HEK293 (cell line): Measurements from ENCODE around the gene SLFN5.

Experiments used
- BCL11B ChIP-seq: fragments of 450-650 bp; formaldehyde crosslinking; IDR thresholded peaks from 2 replicates; pipeline ENCODE4 v1.5.1; 2016; ENCODE audit warnings: low read depth, missing biosample characterization, missing genetic modification characterization
- IKZF3 ChIP-seq: fragments of 450-650 bp; IDR thresholded peaks from 2 replicates; pipeline ENCODE4 v1.5.0; 2018; ENCODE audit warnings: missing biosample characterization, mild to moderate bottlenecking, missing genetic modification characterization, moderate library complexity
- INSM2 ChIP-seq: fragments of 450-650 bp; formaldehyde crosslinking; IDR thresholded peaks from 2 replicates; pipeline ENCODE4 v1.5.1; 2016; ENCODE audit warnings: missing biosample characterization, missing genetic modification characterization
- PBX3 ChIP-seq: sonication (generic); formaldehyde crosslinking; IDR thresholded peaks from 2 replicates; pipeline ENCODE4 v1.8.1; 2022; ENCODE audit warnings: mild to moderate bottlenecking, moderate library complexity, missing genetic modification reagents
- REPIN1 ChIP-seq: fragments of 450-650 bp; formaldehyde crosslinking; IDR thresholded peaks from 2 replicates; pipeline ENCODE4 v1.5.1; 2017; ENCODE audit warnings: missing biosample characterization, missing genetic modification characterization, low read depth
- SP2 ChIP-seq: fragments of 450-650 bp; formaldehyde crosslinking; IDR thresholded peaks from 2 replicates; pipeline ENCODE4 v1.5.1; 2016; ENCODE audit warnings: missing biosample characterization, missing genetic modification characterization
- ZBTB11 ChIP-seq: fragments of 450-650 bp; formaldehyde crosslinking; conservative IDR thresholded peaks from 2 replicates; pipeline ENCODE4 v1.5.1; 2016; ENCODE audit warnings: low read depth, missing biosample characterization, missing genetic modification characterization
- ZBTB20 ChIP-seq: fragments of 450-650 bp; formaldehyde crosslinking; IDR thresholded peaks from 2 replicates; pipeline ENCODE4 v1.5.1; 2016; ENCODE audit warnings: missing biosample characterization, missing genetic modification characterization
- ZBTB44 ChIP-seq: fragments of 450-650 bp; IDR thresholded peaks from 2 replicates; pipeline ENCODE4 v1.5.1; 2018; ENCODE audit warnings: missing biosample characterization, mild to moderate bottlenecking, missing genetic modification characterization
- ZNF112 ChIP-seq: fragments of 450-650 bp; formaldehyde crosslinking; IDR thresholded peaks from 2 replicates; pipeline ENCODE4 v1.5.0; 2017; ENCODE audit warnings: missing biosample characterization, missing genetic modification characterization
- ZNF114 ChIP-seq: fragments of 450-650 bp; formaldehyde crosslinking; IDR thresholded peaks from 2 replicates; pipeline ENCODE4 v1.5.0; 2017; ENCODE audit warnings: missing biosample characterization, missing genetic modification characterization
- ZNF148 ChIP-seq: fragments of 450-650 bp; formaldehyde crosslinking; IDR thresholded peaks from 2 replicates; pipeline ENCODE4 v1.5.0; 2017; ENCODE audit warnings: missing biosample characterization, missing genetic modification characterization, borderline replicate concordance
- ZNF23 ChIP-seq: fragments of 450-650 bp; formaldehyde crosslinking; IDR thresholded peaks from 2 replicates; pipeline ENCODE4 v1.5.1; 2016; ENCODE audit warnings: missing biosample characterization, missing genetic modification characterization, borderline replicate concordance
- ZNF24 ChIP-seq: fragments of 450-650 bp; formaldehyde crosslinking; IDR thresholded peaks from 2 replicates; pipeline ENCODE4 v1.5.1; 2016; ENCODE audit warnings: missing biosample characterization, missing genetic modification characterization
- ZNF248 ChIP-seq: fragments of 450-650 bp; formaldehyde crosslinking; IDR thresholded peaks from 2 replicates; pipeline ENCODE4 v1.5.1; 2017; ENCODE audit warnings: missing biosample characterization, missing genetic modification characterization
- ZNF274 ChIP-seq, 2 experiments: fragments of 200-500 bp in 1 of 2; fragments of 450-650 bp in 1 of 2; sonication (Bioruptor generic) in 1 of 2; formaldehyde crosslinking in 1 of 2; IDR thresholded peaks; 2 replicates each; pipeline versions ENCODE4 v1.5.1 to v1.6.1; 2014 to 2016; ENCODE audit warnings: borderline replicate concordance in 1 of 2, inconsistent platforms in 1 of 2, low read length in 1 of 2, missing biosample characterization in 1 of 2, missing genetic modification characterization in 1 of 2
- ZNF37A ChIP-seq: fragments of 450-650 bp; IDR thresholded peaks from 2 replicates; pipeline ENCODE4 v1.5.1; 2018; ENCODE audit warnings: missing biosample characterization, missing genetic modification characterization
- ZNF398 ChIP-seq: fragments of 450-650 bp; formaldehyde crosslinking; IDR thresholded peaks from 2 replicates; pipeline ENCODE4 v1.5.1; 2017; ENCODE audit warnings: missing biosample characterization, missing genetic modification characterization
- ZNF488 ChIP-seq: fragments of 450-650 bp; formaldehyde crosslinking; IDR thresholded peaks from 2 replicates; pipeline ENCODE4 v1.5.1; 2016; ENCODE audit warnings: missing biosample characterization, missing genetic modification characterization
- ZNF501 ChIP-seq: fragments of 450-650 bp; formaldehyde crosslinking; IDR thresholded peaks from 2 replicates; pipeline ENCODE4 v1.5.1; 2016; ENCODE audit warnings: missing biosample characterization, missing genetic modification characterization
- ZNF510 ChIP-seq: fragments of 450-650 bp; formaldehyde crosslinking; IDR thresholded peaks from 2 replicates; pipeline ENCODE4 v1.5.1; 2018; ENCODE audit warnings: mild to moderate bottlenecking, missing genetic modification characterization, missing biosample characterization; ENCODE audit not compliant: insufficient replicate concordance
- ZNF544 ChIP-seq: fragments of 450-650 bp; formaldehyde crosslinking; IDR thresholded peaks from 2 replicates; pipeline ENCODE4 v1.5.0; 2017; ENCODE audit warnings: missing biosample characterization, missing genetic modification characterization
- ZNF560 ChIP-seq: fragments of 450-650 bp; formaldehyde crosslinking; IDR thresholded peaks from 2 replicates; pipeline ENCODE4 v1.5.1; 2017; ENCODE audit warnings: missing biosample characterization, missing genetic modification characterization, borderline replicate concordance
- ZSCAN23 ChIP-seq: fragments of 450-650 bp; formaldehyde crosslinking; IDR thresholded peaks from 2 replicates; pipeline ENCODE4 v1.5.1; 2016; ENCODE audit warnings: missing biosample characterization, missing genetic modification characterization
- ZSCAN30 ChIP-seq: fragments of 450-650 bp; IDR thresholded peaks from 2 replicates; pipeline ENCODE4 v1.5.1; 2018; ENCODE audit warnings: missing biosample characterization, mild to moderate bottlenecking, missing genetic modification characterization, moderate library complexity
- ZXDB ChIP-seq: fragments of 450-650 bp; formaldehyde crosslinking; IDR thresholded peaks from 2 replicates; pipeline ENCODE4 v1.5.1; 2016; ENCODE audit warnings: missing biosample characterization, missing genetic modification characterization

SLFN5 gene

GRCh38 chr17:35257208-35257659 lies 14.4 kb downstream of the SLFN5 start (continued):
- TF ChIP-seq ZNF24 (tag by site-specific recombination) (peak; percentile 85), ZNF23 (no peak), ZBTB44 (peak; percentile 86), ZBTB11 (tag by site-specific recombination) (no peak), ZBTB20 (tag by site-specific recombination) (peak; percentile 67; the same call in 1 of the 2 replicates), ZXDB (peak; percentile 71; the same call in 1 of the 2 replicates), ZSCAN30 (tag by site-specific recombination) (0 out of 2 replicates have a peak, but pooled peaks have one; percentile 12), IKZF3 (tag by site-specific recombination) (peak; percentile 60), ZNF544 (no peak), SP2 (0 out of 2 replicates have a peak, but pooled peaks have one; percentile 20), ZSCAN23 (tag by site-specific recombination) (no peak), ZNF488 (tag by site-specific recombination) (no peak), ZNF274 (IDR thresholded peaks at IDR 0.05; ENCODE audit: low read length) (no peak), ZNF274 (tag by site-specific recombination; IDR thresholded peaks at IDR 0.05; ENCODE audit: borderline replicate concordance) (no peak), PBX3 (no peak; the same call in 1 of the 2 replicates), ZNF510 (tag by site-specific recombination) (no peak), ZNF398 (tag by site-specific recombination) (peak; percentile 21), ZNF560 (tag by site-specific recombination) (no peak), INSM2 (tag by site-specific recombination) (peak; percentile 79), ZNF112 (tag by site-specific recombination) (no peak), ZNF148 (tag by site-specific recombination) (no peak), BCL11B (tag by site-specific recombination) (no peak), REPIN1 (tag by site-specific recombination) (no peak), ZNF501 (tag by site-specific recombination) (0 out of 2 replicates have a peak, but pooled peaks have one; percentile 18), ZNF37A (tag by site-specific recombination) (no peak), ZNF114 (tag by site-specific recombination) (no peak), ZNF248 (tag by site-specific recombination) (no peak)
